Measurements from ENCODE around the gene SHC2.
"Not testable (repeated sequence)": the region's sequence is repeated elsewhere in the genome, so short reads cannot be mapped to it uniquely, and the experiment has no call there.

SHC2 gene

DNA sequence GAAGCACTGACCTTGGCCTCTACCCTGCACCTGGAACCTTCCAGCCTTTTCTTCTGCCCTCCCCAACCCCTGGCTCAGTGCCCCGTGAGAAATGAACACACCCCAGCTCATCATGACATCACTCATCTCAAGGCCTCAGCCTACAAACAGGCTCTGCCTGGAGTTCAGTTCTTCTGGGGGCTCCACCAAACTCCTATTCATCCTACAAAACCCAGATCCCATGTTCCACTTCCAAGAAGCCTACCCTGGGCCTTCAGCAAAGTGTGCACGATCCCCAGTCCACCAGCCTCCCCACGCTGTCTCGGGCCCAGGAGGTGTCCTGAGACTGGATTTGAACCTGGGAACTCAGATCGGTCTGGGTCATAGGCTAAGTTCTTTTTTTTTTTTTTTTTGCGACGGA, 9.0 kb upstream of the SHC2 start:
- no peak for DNase-seq (ENCODE audit: low spot score)

DNA sequence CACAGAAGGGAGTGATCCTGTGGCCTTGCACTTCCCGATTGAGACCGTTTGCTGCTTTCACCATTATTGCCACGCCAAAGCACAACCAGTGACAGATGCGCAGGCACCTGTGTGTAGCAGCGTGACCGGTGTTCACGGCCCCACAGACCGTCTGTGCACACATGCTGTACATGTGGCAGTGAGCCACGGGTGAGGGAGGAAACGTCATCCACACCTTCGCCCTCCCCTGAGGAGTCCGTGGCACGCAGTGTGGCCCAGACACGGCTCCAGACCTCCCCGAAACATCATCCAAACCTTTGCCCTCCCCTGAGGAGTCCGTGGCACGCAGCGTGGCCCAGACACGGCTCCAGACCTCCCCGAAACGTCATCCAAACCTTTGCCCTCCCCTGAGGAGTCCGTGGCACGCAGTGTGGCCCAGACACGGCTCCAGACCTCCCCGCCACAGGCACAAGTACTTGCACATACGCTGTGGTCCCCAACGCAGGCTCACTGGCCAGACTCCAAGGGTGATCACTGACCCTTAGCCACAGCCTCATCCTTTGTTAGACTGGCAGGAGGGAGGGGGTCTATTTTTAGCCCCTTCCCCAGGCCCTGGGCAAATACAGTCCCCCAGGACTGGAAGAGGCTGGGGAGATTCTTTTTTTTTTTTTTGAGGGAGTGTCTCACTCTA, 7.9 kb upstream of the SHC2 start:
- DNase-seq (ENCODE audit: low spot score): no peak

DNA sequence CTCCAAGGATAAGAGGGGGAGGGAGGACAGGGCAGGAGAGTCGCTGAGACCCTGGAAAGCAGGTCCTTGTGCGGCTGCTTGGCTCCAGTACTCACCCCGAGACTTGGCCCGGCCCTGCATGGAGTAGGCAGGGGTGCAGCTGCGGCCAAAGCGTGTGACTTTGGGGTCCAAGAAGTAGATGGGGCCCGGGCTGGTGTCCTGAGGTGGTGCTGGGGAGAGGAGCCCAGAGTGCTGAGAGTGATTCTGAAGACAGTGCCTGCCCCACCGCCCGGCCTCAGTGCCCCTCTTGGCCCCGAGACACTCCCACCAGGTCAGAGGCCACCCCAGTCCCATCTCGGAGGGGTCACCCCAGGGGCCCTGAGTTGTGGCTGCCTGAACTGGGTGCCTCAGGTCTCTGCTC, 6.7 kb upstream of the SHC2 start:
- DNase-seq (ENCODE audit: low spot score): no peak

DNA sequence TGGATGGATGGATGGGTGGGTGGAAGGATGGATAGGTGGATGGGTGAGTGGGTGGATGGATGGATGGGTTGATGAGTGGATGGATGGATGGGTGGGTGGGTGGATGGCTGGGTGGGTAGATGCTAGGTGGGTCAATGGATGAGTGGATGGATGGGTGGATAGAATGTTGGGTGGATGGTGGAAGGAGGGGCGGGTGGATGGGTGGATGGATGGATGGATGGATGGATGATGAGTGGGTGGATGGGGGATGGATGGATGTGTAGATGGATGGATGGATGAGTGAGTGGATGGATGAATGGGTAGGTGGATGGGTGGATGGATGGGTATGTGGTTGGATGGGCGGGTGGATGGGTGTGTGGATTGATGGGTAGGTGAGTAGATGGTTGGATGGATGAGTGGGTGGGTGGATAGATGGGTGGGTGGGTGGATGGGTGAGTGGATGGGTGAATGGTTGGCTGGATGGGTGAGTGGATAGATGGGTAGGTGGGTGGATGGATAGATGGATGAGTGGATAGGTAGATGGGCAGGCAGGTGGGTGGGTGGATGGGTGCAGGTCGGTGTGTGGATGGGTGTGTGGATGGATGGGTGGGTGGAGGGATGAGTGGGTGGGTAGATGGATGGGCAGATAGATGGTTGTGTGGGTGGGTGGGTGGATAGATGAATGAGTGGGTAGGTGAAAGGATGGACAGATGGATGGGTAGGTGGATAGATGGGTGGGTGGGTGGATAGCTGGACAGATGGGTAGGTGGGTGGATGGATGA, 4.4 kb upstream of the SHC2 start:
- DNase-seq (ENCODE audit: low spot score): no peak

DNA sequence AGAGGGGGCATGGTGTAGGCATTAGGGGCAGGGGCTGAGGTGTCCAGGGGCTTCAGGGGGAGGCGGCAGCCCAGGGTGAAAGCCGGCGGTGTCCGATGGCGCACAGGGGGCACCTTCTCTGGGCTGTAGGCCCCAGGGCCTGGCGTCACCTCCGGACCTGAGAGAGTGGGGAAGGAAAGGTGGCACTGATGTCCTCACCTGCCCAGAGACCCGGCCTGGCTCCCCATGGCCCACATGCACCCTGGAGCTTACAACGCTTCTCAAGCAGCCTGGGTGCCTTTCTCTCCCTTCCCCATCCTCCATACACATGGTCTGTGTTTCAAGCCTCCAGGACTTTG, 3.3 kb upstream of the SHC2 start:
- no peak for DNase-seq (ENCODE audit: low spot score)

GRCh38 chr19:463483-464207, 2.8 kb upstream of the SHC2 start:
- no peak for DNase-seq (ENCODE audit: low spot score)

DNA sequence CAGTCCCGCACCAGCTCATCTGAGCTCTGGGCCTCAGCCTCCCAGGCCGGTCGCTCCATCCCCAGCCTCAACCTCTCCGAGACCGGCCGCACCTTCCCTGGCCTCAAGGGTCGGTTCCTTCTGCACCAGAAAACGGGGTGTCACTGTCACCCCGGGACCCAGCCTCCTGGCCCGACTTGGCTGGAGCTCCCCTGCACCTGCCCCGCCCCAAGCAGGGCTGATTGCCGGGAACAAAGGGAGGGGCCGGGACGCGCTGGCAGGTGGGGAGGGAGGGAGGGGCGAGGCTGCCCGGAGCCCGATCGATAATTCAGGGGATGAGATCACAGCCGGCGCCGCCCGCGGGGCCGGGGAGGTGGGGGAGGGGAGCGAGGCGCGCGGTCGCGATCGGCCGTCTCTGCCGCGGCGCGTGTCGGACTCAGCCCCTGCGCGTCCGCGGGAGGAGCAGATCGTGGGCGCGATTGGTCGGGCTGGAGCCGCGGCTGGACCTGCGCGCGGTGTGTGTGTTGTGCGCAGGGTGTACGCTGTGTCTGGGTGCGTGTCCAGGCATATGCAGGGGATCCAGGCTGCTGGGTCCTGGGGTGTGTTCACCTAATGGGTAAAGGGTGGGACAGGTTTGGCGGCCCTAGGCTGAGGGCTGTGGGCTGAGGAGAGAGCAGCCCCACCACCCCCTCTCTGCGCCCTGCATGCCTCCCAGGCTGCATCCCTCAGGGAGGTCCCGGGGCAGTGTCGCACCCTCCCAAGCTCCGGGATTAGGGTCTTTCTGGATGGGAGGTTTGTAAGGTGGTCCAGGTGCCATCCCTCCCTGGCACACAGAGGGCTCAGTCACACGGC, 1.1 kb upstream of the SHC2 start:
- DNase-seq (ENCODE audit: low spot score): no peak

DNA sequence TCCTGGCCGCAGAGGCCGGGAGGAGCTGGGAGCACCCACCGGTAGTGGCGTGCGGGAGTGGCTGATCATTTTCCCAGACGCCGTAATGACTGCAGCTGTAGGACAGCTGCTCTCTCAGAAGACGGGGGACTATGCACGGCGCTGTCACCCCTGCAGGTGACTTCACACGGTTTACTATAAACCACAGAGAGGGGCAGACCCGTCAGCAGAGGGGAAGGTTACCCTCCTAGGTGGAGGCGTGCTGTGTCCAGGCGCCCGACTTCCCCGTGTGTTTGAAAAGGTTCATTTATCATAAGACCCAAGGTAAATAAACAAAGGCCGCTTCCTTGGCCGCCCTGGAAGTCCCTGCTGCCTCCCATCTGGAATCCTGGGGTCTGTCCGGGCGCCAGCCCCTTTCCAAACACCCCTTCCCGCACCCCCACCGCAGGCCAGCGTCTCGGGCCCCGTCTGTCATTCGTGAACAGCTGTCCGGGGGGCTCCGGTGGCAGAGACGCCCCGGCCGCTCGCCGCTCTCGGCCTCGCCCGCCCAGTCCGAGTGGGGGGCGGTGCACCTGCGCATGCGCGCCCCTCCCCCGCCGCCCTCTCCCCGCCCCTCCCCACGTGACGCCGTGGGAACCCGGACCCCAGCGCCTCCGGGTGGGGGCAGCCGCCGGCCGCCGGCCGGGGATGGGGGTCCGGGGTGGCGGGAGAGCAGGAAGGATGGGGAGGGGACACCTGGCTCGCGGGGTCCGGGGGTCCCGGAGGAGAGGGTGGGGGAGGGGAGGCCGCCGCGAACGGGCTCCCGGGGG, 915 bp downstream of the SHC2 start:
- DNase-seq (ENCODE audit: low spot score): peak; percentile 52

GRCh38 chr19:458091-459042, 2.5 kb downstream of the SHC2 start:
- DNase-seq (ENCODE audit: low spot score): no peak

- no peak for DNase-seq (ENCODE audit: low spot score)
Measured at GRCh38 chr19:457636-458035, 3.2 kb downstream of the SHC2 start.

DNA sequence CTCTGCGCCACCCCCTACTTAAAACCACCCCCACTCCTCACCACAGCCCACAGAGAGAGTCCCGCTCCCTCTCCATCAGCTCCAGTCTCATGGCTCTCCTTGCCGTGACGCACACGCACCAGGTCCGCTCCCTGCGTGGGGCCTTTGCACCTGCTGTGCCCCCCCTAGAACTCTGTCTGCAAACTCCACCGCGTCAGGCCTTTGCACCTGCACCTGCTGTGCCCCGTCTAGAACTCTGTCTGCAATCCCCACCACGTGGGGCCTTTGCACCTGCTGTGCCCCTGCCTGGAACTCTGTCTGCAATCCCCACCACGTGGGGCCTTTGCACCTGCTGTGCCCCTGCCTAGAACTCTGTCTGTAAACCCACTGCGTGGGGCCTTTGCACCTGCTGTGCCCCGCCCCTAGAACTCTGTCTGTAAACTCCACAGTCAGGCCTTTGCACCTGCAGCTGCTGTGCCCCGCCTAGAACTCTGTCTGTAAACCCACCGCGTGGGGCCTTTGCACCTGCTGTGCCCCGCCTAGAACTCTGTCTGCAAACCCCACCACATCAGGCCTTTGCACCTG, 4.2 kb downstream of the SHC2 start:
- no peak for DNase-seq (ENCODE audit: low spot score)

- DNase-seq (ENCODE audit: low spot score): no peak
Measured at GRCh38 chr19:455851-456546, 4.8 kb downstream of the SHC2 start.

DNA sequence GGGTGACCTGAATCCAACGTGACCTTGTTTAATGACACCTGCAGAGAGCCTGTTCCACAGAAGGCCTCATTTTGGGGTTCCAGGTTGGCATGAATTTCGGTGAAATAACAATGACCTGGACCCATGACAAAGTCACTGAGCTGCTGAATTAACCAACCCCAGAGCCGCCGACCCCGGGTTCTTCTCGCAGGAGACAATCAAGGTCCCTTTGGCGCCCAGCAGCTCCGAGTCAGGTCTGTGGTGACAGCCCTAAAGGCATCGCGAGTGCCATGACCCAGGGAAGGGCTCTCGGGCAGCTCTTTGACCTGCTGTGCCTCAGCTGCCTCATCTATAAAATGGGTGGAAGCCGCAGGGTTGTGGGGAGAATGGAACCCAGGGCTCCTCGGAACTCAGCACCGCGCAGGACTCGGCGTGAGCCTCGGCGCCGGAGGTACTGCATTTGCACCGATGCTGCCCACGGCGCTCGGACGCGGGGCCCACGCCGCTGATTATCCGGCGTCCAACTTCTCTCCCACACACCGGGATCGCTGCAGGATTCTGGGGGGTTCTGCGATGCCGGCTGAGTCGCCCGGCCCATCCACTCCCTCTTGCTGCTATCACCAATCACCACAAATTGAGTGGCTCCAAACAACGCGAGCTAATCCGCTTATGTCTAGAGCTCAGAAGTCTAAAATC, 5.7 kb downstream of the SHC2 start:
- DNase-seq (ENCODE audit: low spot score): no peak

DNA sequence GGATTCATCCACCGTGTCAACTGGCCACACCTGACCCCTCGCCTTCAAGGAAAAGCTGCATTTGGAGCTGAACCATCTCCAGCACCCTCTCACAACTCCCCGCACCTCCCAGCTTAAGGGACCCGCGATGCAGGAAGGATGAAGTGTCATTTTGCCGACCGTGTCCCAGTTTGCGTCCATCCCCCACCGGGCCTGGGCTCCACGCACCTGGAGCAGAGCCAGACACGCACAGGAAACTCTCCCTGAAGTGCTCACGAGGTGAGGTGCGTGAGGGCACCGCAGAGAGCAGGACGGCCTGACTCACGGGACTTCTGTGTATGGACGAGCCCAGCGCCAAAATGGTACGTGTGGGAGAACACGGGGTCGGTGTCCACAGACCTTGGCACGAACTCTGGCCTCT, 7.2 kb downstream of the SHC2 start:
- no peak for DNase-seq (ENCODE audit: low spot score)

DNA sequence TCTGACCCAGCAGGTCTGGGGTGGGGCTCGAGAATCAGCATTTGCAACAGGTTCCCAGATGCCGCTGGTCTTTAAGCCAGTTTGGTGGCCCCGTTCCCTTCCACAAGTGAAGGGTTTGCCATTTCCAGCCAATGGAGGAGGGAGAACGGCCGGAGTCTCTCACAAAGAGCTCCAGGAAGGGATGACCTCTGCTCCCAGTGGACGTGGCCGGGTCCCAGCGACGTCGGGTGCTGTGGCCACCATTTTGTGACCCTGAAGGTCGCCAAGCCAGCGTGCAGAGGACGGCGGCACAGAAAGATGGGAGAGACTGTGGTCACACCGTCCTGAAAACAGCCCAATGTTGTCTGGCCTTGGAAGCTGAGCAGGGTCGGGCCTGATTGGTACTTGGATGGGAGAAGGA, 8.0 kb downstream of the SHC2 start:
- no peak for DNase-seq (ENCODE audit: low spot score)

- not testable (repeated sequence) for DNase-seq (ENCODE audit: low spot score)
Measured at GRCh38 chr19:450912-451481, 9.8 kb downstream of the SHC2 start.

GRCh38 chr19:449916-450315, 10.9 kb downstream of the SHC2 start:
- no peak for DNase-seq (ENCODE audit: low spot score)

- no peak for DNase-seq (ENCODE audit: low spot score)
Measured at GRCh38 chr19:447816-448560, 12.8 kb downstream of the SHC2 start.

Data from putamen (tissue), 1 donor.